HCT116 (cell line): Measurements from ENCODE around the gene NLRC4.

Source experiments
- CTCF ChIP-seq, 3 experiments: fragments of 200-600 bp in 1 of 3; sonication (generic) in 1 of 3; IDR thresholded peaks in 2 of 3; conservative IDR thresholded peaks in 1 of 3; 2 replicates each; pipeline ENCODE4 v1.5.1; 2012 to 2017; ENCODE audit warnings: low read depth in 2 of 3, low read length in 2 of 3, antibody characterized with exemption in 1 of 3, borderline replicate concordance in 1 of 3, control low read depth in 1 of 3, mild to moderate bottlenecking in 1 of 3, mixed read lengths in 1 of 3, mixed run types in 1 of 3, moderate library complexity in 1 of 3; ENCODE audit not compliant: insufficient read depth in 1 of 3
- EZH2phosphoT487 ChIP-seq: fragments of 200-600 bp; IDR thresholded peaks from 2 replicates; pipeline ENCODE4 v1.6.1; 2018; ENCODE audit warnings: antibody characterized with exemption, borderline replicate concordance
- JUND ChIP-seq: IDR thresholded peaks from 2 replicates; pipeline ENCODE4 v1.6.1; 2012
- POLR2A ChIP-seq: IDR thresholded peaks from 2 replicates; pipeline ENCODE4 v1.7.0; 2011; ENCODE audit warnings: borderline replicate concordance; ENCODE audit not compliant: insufficient read depth, insufficient read length; ENCODE audit errors: extremely low read depth
- RAD21 ChIP-seq: IDR thresholded peaks from 2 replicates; pipeline ENCODE4 v1.6.1; 2012; ENCODE audit warnings: low read depth, mild to moderate bottlenecking
- REST ChIP-seq: IDR thresholded peaks from 2 replicates; pipeline ENCODE4 v1.6.1; 2012; ENCODE audit warnings: low read depth
- TCF7L2 ChIP-seq: IDR thresholded peaks from 2 replicates; pipeline ENCODE4 v1.7.0; 2011; ENCODE audit warnings: borderline replicate concordance, inconsistent platforms; ENCODE audit not compliant: insufficient read depth, insufficient read length; ENCODE audit errors: extremely low read depth
- ZNF274 ChIP-seq: fragments of 200-500 bp; sonication (Bioruptor generic); IDR thresholded peaks from 2 replicates; pipeline ENCODE4 v1.6.1; 2014; ENCODE audit warnings: mild to moderate bottlenecking, low read depth, low read length, inconsistent platforms
- TF ChIP-seq, protein P1 (sequence below): IDR thresholded peaks from 2 replicates; pipeline ENCODE4 v1.6.1; 2012

DNA sequence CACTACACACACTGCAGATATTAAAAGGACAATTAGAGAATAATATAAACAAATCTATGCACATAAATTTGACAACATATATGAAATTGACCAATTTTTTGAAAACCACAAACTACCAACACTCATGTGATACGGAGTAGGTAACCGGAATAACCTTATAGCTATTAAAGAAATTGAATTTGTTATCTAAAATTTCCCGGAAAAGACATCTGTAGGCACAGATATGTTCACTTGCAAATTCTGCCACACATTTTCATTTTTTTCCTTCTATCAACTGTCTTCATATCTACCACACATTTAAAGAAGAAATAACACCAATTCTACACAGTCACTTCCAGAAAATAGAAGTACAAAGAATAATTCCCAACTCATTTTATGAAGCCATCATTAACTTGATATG is 22.4 kb downstream of the NLRC4 start:
- TF ChIP-seq, protein P1, sequence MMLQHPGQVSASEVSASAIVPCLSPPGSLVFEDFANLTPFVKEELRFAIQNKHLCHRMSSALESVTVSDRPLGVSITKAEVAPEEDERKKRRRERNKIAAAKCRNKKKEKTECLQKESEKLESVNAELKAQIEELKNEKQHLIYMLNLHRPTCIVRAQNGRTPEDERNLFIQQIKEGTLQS, result no peak
- TF ChIP-seq EZH2phosphoT487, result no peak
- no peak for TF ChIP-seq RAD21
- TF ChIP-seq CTCF (IDR thresholded peaks at IDR 0.05 in 2 of 3, conservative IDR thresholded peaks at IDR 0.05 in 1 of 3; ENCODE audit: borderline replicate concordance in 1 of 3, insufficient read depth in 1 of 3, low read depth in 2 of 3, low read length in 2 of 3), result no peak
- no peak for TF ChIP-seq ZNF274
- no peak for TF ChIP-seq REST
- TF ChIP-seq POLR2A, result no peak
- TF ChIP-seq JUND, result no peak
- no peak for TF ChIP-seq TCF7L2
